Left colon (tissue), 2 donors: ENCODE measurements around the gene CORO1C. TPM values are rescaled to one million over a fixed set of nuclear protein-coding genes. Genes with fewer than 3 reads are reported as not detected.
A peak's percentile ranks its signal among the peaks of the same experiment; 100 is the strongest.

Experiments
- ATAC-seq: fragments of 200-7000 bp; cut with Tn5 transposase; one replicate; pipeline ENCODE4 v1.9.1; 2020; ENCODE audit warnings: mild to moderate bottlenecking, moderate library complexity
- DNase-seq, 2 donors: peaks; one replicate each; pipeline ENCODE4 v3.0.0-alpha.2; 2020
- intact Hi-C, 2 donors: fragments of 100-400 bp; cut with DNase I in 1 of 2; cut with micrococcal nuclease in 1 of 2; formaldehyde crosslinking; loops; one replicate each; pipeline versions ENCODE4 v1.11.2 to v1.14.0; 2022; cut with DNase I, micrococcal nuclease
- total RNA-seq, 2 donors: library from RNA; stranded (reverse); fragmentation: NEBNext Ultra II Directional; extraction: Animal tissue kit (Norgen Biotek cat#: 25700); gene quantifications; one replicate each; pipeline ENCODE4 v1.2.1, GENCODE V29; 2021
- donor health status: DM: no; HTN: no; CAD: no.
- donor health status: DM: yes; HTN: yes; CAD: no.

CORO1C gene
- total RNA-seq, 2 donors from 2014 or later, result 85.6 to 128 TPM

- DNase-seq, result no peak
- no peak for ATAC-seq
- intact Hi-C loops, result no loop called here
Observed at GRCh38 chr12:108645686-108646599, 85.4 kb downstream of the CORO1C start.

GRCh38 chr12:108644811-108645120 lies 86.6 kb downstream of the CORO1C start:
- DNase-seq (no peak), ATAC-seq (no peak)
- intact Hi-C loops, result no loop called here

DNA sequence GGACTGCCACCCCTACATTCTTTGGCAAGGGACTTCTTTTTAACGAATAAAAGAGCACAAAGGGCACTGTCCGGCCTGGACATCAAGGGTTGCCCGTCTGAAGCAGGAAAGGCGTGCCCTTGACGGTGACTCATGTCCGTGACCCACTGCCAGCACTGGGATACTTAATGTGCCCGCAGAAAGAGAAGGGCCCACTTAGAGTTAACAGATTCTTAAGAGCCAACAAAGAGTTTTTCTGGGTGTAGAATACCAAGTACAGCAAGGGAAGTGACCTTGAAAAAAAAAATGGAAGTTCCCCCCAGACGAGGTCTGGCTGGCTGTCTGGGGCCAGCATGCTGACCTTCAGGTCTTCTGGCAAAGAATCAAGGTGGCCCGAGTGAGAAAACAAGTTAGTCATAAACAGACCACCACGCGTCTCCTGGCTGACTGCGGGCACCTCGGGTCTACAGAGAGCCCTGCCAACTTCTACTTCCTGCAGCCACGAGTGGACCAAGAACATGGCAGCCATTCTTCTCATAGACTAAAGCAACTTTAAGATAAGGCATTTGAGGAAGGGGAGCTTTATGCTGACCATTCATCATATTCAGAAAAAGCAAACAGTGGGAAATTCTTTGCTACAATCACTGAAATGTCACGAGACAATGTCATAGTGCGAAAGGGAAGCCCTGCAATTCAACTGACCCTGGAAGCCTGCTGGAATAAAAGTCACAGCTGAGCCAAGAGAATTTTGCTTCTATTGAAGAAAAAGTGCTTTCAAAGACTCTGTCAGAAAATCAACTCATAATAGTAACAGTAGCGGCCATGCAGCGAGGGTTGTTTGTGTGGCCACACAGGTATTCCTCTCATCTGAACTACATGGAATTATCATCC lies 87.1 kb downstream of the CORO1C start:
- no peak for DNase-seq
- intact Hi-C loops, result no loop called here
- no peak for ATAC-seq

DNA sequence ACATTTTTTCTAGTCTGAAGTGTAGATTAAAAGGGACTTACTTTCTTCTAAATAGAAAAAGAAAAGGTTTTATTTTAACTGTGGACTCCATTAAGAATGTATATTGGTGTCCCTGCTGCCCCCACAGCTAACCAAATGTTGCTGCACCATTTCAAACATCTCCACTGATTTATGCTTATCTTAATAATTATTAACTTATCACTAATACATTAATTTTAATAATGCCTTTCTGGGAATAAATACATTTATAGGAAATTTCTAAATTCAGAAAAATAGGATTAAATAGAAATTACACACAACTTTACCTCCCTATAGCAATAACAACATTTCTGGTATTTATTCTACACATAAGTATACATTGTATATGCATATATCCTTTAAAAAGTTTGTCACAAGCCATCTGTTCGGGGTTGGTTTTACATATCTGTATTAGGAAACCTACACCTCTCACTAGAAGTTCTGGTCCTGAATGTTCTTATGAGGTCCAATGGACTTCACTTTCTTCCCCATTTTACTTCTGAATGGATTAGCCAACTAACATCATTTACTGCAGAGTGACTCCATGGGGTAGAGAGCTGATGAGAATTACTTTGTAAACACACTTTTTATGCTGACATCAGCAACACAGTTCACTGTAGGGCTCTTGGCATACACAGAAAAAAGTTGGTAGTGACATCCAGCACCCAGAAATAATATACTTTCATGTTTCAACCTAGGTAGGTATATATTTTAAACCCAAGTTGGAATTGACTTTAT lies 88.2 kb downstream of the CORO1C start:
- intact Hi-C loops, result no loop called here
- ATAC-seq (no peak), DNase-seq (no peak)

- DNase-seq, result no peak
- ATAC-seq, result peak; percentile 27
- intact Hi-C loops, result no loop called here
Observed at GRCh38 chr12:108642269-108642870, 88.9 kb downstream of the CORO1C start.

GRCh38 chr12:108641446-108642268 lies 89.7 kb downstream of the CORO1C start:
- intact Hi-C loops, result no loop called here
- ATAC-seq (peak; percentile 9), DNase-seq (no peak)

DNA sequence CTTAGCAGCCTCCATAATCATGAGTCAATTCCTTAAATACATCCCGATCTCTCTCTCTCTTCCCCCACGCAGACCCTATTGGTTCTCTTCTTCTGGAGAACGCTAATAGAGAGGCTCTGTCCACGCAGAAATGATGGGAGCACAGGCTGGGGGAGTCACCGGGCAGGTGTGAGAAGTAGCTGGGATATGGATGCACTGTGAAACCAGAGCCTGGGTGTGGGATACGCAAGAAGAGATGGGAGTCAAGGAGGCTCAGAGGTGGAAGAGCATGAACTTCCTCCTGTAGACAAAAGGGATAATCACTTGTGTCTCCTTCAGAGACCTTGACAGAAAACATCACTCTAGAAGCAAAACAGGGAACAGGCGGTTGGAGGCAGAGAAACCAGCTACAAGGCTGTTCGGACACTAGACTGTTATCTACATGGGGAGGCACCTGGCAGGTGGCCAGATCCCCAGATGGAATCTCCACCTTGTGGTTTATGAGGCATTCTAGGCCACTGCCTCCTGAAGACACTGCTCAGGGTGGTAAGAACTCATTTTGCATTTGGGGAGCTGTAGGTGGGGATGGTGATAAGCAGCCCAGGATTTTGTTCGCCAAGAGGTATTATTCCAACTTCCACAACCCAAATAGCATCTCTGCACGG lies 90.4 kb downstream of the CORO1C start:
- peak; percentile 52 for ATAC-seq

GRCh38 chr12:108638997-108639822 lies 92.1 kb downstream of the CORO1C start:
- no peak for ATAC-seq
- DNase-seq, result no peak
- intact Hi-C loops, result no loop called here

More for the DNA sequence above, 90.4 kb downstream of the CORO1C start:
- DNase-seq, result peak in 1 of 2 donors; percentile 66
- intact Hi-C loops, result no loop called here

DNA sequence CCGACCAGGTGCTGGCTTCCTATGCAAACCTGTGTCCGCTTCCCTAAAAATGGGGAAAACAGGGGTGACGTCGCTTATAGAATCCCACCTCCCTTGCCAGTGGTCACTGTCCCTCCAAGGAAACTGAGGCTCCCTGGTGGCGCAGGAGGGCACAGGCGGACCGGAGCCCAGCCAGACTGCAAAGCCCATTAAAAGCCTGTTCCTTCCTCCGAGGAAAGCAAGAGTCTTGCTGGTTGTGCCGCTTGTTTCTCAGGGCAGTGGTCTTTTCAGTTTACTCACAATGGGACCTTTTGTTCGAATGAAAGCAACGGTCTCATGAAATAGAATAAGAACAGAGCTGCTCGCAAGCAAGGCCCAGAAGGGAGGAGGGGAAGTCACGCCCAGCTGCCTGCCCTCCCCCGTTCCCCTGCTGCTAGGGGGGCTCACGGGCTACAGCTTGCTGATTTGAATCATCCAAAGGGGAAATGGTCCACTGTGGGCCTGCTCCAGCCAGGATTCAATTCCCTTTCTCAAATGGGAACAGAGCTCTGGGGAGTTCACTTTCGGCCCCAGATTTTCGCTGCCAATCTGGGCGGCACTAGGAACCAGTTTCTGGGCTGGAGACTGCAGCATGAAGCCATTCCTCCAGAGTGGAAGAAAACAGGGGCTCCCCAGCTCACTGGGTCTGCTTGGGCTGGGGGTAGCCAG lies 93.0 kb downstream of the CORO1C start:
- intact Hi-C loops, result no loop called here
- no peak for ATAC-seq
- no peak for DNase-seq

GRCh38 chr12:108637222-108637971 lies 93.9 kb downstream of the CORO1C start:
- DNase-seq (no peak), ATAC-seq (no peak)
- intact Hi-C loops, result no loop called here

GRCh38 chr12:108635997-108636808 lies 95.1 kb downstream of the CORO1C start:
- DNase-seq, result no peak
- intact Hi-C loops, result no loop called here
- ATAC-seq, result peak; percentile 25

GRCh38 chr12:108635201-108635996 lies 95.9 kb downstream of the CORO1C start:
- DNase-seq, result peak in 1 of 2 donors; percentile 36
- intact Hi-C loops, result no loop called here
- peak; percentile 7 for ATAC-seq

GRCh38 chr12:108634341-108634751 lies 97.0 kb downstream of the CORO1C start:
- no peak for ATAC-seq
- intact Hi-C loops, result no loop called here
- DNase-seq, result peak; percentile 21 to 49
